Body of pancreas (tissue), 4 donors: Measurements from ENCODE around the gene HUS1B.

ENCODE experiments used
- CTCF ChIP-seq, 7 experiments: fragments of 450-650 bp in 4 of 7; fragments of 200-600 bp in 3 of 7; sonication (generic) in 3 of 7; IDR thresholded peaks; one replicate each; pipeline ENCODE4 v1.5.1; 2016 to 2019; ENCODE audit warnings: antibody characterized with exemption in 7 of 7
- POLR2A ChIP-seq, 3 donors: fragments of 450-650 bp; IDR thresholded peaks; one replicate each; pipeline ENCODE4 v1.6.1; 2016; ENCODE audit warnings: antibody characterized with exemption in 3 of 3, mild to moderate bottlenecking in 2 of 3

- TF ChIP-seq POLR2A (IDR thresholded peaks at IDR 0.05): no peak
- TF ChIP-seq CTCF (IDR thresholded peaks at IDR 0.05): no peak
These were observed 843 bp upstream of the HUS1B start for GRCh38 chr6:657743-658142.
